Type B pancreatic cell (in vitro differentiated cells): ENCODE data around the gene LMTK2. TPM values are rescaled to one million over a fixed set of nuclear protein-coding genes. Genes with fewer than 3 reads are reported as not detected.

Source experiments
- DNase-seq: peaks from one replicate; pipeline ENCODE4 v3.0.0; 2021; ENCODE audit warnings: mixed read lengths; ENCODE audit not compliant: unreplicated experiment; ENCODE audit errors: extremely low spot score
- H3K27ac Mint-ChIP-seq: 2 replicates; pipeline ENCODE4 v1.8.0; 2021; ENCODE audit warnings: mild to moderate bottlenecking, mixed read lengths
- H3K27me3 Mint-ChIP-seq: 2 replicates; pipeline ENCODE4 v1.8.0; 2021; ENCODE audit warnings: mixed read lengths
- H3K36me3 Mint-ChIP-seq: 2 replicates; pipeline ENCODE4 v1.8.0; 2021; ENCODE audit warnings: mixed read lengths
- H3K4me1 Mint-ChIP-seq: one replicate; pipeline ENCODE4 v1.8.0; 2021; ENCODE audit warnings: mixed read lengths; ENCODE audit not compliant: unreplicated experiment
- H3K4me3 Mint-ChIP-seq: 2 replicates; pipeline ENCODE4 v1.8.0; 2021; ENCODE audit warnings: mild to moderate bottlenecking, mixed read lengths
- H3K9me3 Mint-ChIP-seq: 2 replicates; pipeline ENCODE4 v1.8.0; 2021; ENCODE audit warnings: mixed read lengths
- CTCF ChIP-seq: fragments of 200-600 bp; sonication (generic); conservative IDR thresholded peaks from 2 replicates; pipeline ENCODE4 v1.5.0; 2021; ENCODE audit warnings: antibody characterized with exemption, mild to moderate bottlenecking
- total RNA-seq: library from RNA; stranded (reverse); gene quantifications from 2 replicates; pipeline ENCODE4 v1.2.1, GENCODE V29; 2021; ENCODE audit warnings: low replicate concordance

LMTK2 gene
- total RNA-seq, 1 donor from 2014 or later, result 20.6 TPM

DNA sequence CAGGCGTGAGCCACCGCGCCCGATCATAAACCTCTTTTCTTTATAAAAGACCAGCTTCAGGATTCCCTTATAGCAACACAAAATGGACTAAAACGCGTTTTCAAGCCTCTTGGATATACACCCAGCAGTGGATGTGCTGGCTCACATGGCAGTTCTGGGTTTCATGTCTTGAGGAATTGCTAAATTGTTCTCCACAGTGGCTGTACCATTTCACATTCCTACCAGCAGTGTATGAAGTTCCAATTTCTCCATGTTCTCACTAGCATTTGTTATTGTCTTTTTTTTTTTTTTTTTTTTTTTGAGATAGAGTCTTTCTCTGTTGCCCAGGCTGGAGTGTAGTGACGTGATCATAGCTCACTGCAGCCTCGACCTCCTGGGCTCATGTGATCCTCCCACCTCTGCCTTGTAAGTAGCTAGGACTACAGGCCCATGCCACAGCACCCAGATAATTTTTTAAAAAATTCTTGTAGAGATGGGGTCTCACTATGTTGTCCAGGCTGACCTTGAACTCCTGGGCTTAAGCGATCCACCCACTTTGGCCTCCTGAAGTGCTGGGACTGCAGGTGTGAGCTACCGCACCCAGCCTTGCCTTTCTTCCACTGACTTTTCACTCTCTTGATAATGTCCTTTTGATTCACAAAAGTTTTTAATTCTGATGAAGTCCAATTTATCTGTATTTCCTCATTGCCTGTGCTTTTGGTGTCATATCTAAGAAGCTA, 127.9 kb downstream of the LMTK2 start:
- peak; percentile 17 for TF ChIP-seq CTCF
- no peak for DNase-seq
- H3K4me3 Mint-ChIP-seq, result no peak overlapping the region
- peaks cover 4% of the 10 kb centered on the region for H3K36me3 Mint-ChIP-seq
- H3K27ac Mint-ChIP-seq, result no peak overlapping the region
- no peaks in the 10 kb centered on the region for H3K4me1 Mint-ChIP-seq
- no peaks in the 10 kb centered on the region for H3K9me3 Mint-ChIP-seq
- H3K27me3 Mint-ChIP-seq, result no peaks in the 10 kb centered on the region

DNA sequence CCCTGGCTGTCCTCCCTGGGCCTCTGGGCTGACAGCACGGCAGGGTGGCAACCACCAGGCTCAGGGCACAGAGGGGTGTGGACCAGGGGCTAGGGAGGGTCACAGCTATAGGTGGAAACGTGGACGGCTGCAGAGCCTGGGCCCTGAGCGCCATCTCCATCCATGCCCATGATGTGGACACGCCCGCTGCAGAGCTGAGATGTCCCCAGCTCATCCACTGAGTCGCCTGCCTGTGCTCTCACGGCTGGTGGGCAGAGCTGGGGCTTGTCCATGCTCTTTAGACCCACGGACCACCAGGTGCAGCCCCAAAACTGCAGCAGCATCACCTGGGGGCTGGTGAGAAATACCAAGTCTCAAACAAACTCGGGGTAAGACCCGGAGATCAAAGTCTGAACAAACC, 129.2 kb downstream of the LMTK2 start:
- no peaks in the 10 kb centered on the region for H3K9me3 Mint-ChIP-seq
- no peak overlapping the region for H3K27ac Mint-ChIP-seq
- H3K27me3 Mint-ChIP-seq, result no peaks in the 10 kb centered on the region
- TF ChIP-seq CTCF, result no peak
- DNase-seq, result no peak
- peaks cover 4% of the 10 kb centered on the region for H3K36me3 Mint-ChIP-seq
- no peaks in the 10 kb centered on the region for H3K4me1 Mint-ChIP-seq
- no peak overlapping the region for H3K4me3 Mint-ChIP-seq

DNA sequence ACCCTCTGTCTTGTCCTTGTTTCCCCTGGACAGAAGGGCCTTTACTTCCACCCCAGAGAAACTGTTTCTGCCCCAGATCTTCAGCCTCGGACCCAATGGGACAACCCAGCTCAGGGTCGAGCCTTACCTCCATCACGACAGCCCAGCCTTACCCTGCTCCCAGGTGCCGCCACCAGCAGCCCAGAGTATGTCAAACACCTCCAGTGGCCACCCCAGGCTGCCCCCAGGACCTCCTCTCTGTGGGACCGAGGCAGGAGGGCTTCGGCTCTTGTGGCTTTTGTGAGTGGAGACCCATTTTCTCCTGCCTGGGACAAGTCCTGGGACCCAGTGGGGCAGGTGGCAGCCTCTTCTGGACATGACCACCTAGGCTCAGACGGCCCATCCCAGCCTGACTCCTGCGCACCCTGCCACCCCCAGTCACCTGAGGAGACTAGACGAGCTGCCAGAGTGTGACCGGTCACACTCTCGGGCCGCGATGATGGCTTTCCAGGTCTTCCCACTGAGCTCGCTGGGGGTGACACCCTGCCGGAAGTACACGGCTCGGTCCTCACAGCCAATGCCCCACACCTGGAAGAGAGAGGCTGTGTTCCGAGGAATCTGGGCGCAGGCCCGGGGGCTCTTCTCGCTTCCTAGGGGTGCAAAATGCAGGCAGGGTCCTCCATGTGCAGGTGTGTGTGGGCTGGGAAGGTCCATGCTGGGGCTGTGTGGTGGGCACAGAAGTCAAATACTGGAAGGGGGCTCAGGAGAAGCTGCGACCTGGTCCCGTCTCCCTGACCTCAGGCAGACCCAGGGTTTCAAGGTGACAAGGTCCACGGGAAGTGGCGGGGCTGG, 129.9 kb downstream of the LMTK2 start:
- DNase-seq, result no peak
- Mint-ChIP-seq H3K27ac (no peak overlapping the region), H3K36me3 (peaks cover 4% of the 10 kb centered on the region), H3K4me1 (no peaks in the 10 kb centered on the region), H3K27me3 (no peaks in the 10 kb centered on the region), H3K9me3 (no peaks in the 10 kb centered on the region), H3K4me3 (no peak overlapping the region)
- no peak for TF ChIP-seq CTCF

DNA sequence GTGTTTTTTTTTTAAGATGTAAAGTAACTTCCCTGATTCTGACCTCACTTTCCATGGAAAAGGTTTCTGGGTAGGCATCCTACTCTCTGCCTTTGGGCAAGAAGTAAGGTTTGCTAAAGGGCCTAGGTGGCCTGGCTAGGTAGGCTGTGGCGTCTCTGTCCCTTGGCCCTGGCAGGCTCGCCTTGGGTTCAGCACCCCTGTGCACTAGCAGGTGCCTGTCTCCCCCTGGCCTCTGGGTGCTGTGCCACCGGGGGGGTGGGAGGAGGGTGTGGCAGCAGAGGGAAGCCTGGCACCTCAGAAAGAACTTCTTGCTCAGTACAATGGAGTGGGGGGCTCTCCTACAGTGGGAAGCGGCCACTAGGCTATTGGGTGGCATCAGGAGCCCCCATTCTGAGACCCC, 131.4 kb downstream of the LMTK2 start:
- no peak overlapping the region for H3K27ac Mint-ChIP-seq
- H3K36me3 Mint-ChIP-seq, result peaks cover 4% of the 10 kb centered on the region
- H3K4me1 Mint-ChIP-seq, result no peaks in the 10 kb centered on the region
- no peaks in the 10 kb centered on the region for H3K9me3 Mint-ChIP-seq
- no peak for TF ChIP-seq CTCF
- DNase-seq, result no peak
- no peaks in the 10 kb centered on the region for H3K27me3 Mint-ChIP-seq
- H3K4me3 Mint-ChIP-seq, result no peak overlapping the region

DNA sequence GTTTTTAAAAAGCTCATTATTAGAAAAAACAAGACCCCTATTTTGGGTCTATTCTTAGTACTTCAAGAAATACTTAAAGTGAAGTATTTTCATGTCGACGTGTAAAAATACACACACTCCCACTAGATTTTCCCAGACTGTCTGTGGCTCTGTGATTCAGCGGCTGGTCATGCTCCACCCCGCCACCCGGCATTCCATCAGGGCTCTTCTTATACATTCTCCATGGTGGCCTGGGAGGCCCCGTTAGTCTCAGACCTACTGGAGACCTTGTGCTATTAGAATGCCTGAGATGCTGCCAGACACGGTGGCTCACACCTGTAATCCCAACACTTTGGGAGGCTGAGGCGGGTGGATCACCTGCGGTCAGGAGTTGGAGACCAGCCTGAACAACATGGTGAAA, 132.3 kb downstream of the LMTK2 start:
- Mint-ChIP-seq H3K27ac (no peak overlapping the region), H3K4me3 (no peak overlapping the region), H3K9me3 (no peaks in the 10 kb centered on the region), H3K27me3 (no peaks in the 10 kb centered on the region), H3K36me3 (peaks cover 4% of the 10 kb centered on the region), H3K4me1 (no peaks in the 10 kb centered on the region)
- no peak for TF ChIP-seq CTCF
- DNase-seq, result no peak
